ENCODE data around the gene SLX4IP.

SLX4IP gene

GRCh38 chr20:10659651-10660601, 224.8 kb downstream of the SLX4IP start:
- Mint-ChIP-seq H3K27ac (no peak overlapping the region), H3K27me3 (ENCODE audit: low read depth) (peaks cover 34% of the 10 kb centered on the region), H3K9me3 (no peaks in the 10 kb centered on the region), H3K36me3 (ENCODE audit: low read depth) (no peaks in the 10 kb centered on the region), H3K4me1 (ENCODE audit: low read depth) (no peaks in the 10 kb centered on the region), H3K4me3 (no peak overlapping the region)

- Mint-ChIP-seq H3K36me3 (ENCODE audit: low read depth) (no peaks in the 10 kb centered on the region), H3K27me3 (ENCODE audit: low read depth) (peaks cover 34% of the 10 kb centered on the region), H3K4me1 (ENCODE audit: low read depth) (no peaks in the 10 kb centered on the region), H3K27ac (no peak overlapping the region), H3K4me3 (no peak overlapping the region), H3K9me3 (no peaks in the 10 kb centered on the region)
Measured at GRCh38 chr20:10660661-10661060, 225.6 kb downstream of the SLX4IP start.

GRCh38 chr20:10661261-10661660, 226.2 kb downstream of the SLX4IP start:
- Mint-ChIP-seq H3K27me3 (ENCODE audit: low read depth) (peaks cover 34% of the 10 kb centered on the region), H3K27ac (no peak overlapping the region), H3K4me3 (no peak overlapping the region), H3K4me1 (ENCODE audit: low read depth) (no peaks in the 10 kb centered on the region), H3K36me3 (ENCODE audit: low read depth) (no peaks in the 10 kb centered on the region), H3K9me3 (no peaks in the 10 kb centered on the region)

- Mint-ChIP-seq H3K36me3 (ENCODE audit: low read depth) (no peaks in the 10 kb centered on the region), H3K27me3 (ENCODE audit: low read depth) (peaks cover 34% of the 10 kb centered on the region), H3K27ac (no peak overlapping the region), H3K9me3 (no peaks in the 10 kb centered on the region), H3K4me3 (no peak overlapping the region), H3K4me1 (ENCODE audit: low read depth) (no peaks in the 10 kb centered on the region)
Measured at GRCh38 chr20:10662151-10662550, 227.0 kb downstream of the SLX4IP start.

- no peak overlapping the region for H3K27ac Mint-ChIP-seq
- H3K4me1 Mint-ChIP-seq (ENCODE audit: low read depth), result no peaks in the 10 kb centered on the region
- H3K27me3 Mint-ChIP-seq (ENCODE audit: low read depth), result peaks cover 30% of the 10 kb centered on the region
- no peak overlapping the region for H3K4me3 Mint-ChIP-seq
- H3K36me3 Mint-ChIP-seq (ENCODE audit: low read depth), result no peaks in the 10 kb centered on the region
- no peaks in the 10 kb centered on the region for H3K9me3 Mint-ChIP-seq
Measured at GRCh38 chr20:10662661-10663458, 227.8 kb downstream of the SLX4IP start.

GRCh38 chr20:10663756-10664155, 228.7 kb downstream of the SLX4IP start:
- Mint-ChIP-seq H3K9me3 (no peaks in the 10 kb centered on the region), H3K36me3 (ENCODE audit: low read depth) (no peaks in the 10 kb centered on the region), H3K4me3 (no peak overlapping the region), H3K27me3 (ENCODE audit: low read depth) (peaks cover 37% of the 10 kb centered on the region), H3K27ac (no peak overlapping the region), H3K4me1 (ENCODE audit: low read depth) (no peaks in the 10 kb centered on the region)

GRCh38 chr20:10665027-10665561, 230.0 kb downstream of the SLX4IP start:
- Mint-ChIP-seq H3K36me3 (ENCODE audit: low read depth) (no peaks in the 10 kb centered on the region), H3K27me3 (ENCODE audit: low read depth) (peaks cover 47% of the 10 kb centered on the region), H3K4me1 (ENCODE audit: low read depth) (no peaks in the 10 kb centered on the region), H3K4me3 (no peak overlapping the region), H3K9me3 (no peaks in the 10 kb centered on the region), H3K27ac (no peak overlapping the region)

- H3K36me3 Mint-ChIP-seq (ENCODE audit: low read depth), result no peaks in the 10 kb centered on the region
- no peak overlapping the region for H3K27ac Mint-ChIP-seq
- H3K4me3 Mint-ChIP-seq, result no peak overlapping the region
- H3K4me1 Mint-ChIP-seq (ENCODE audit: low read depth), result no peaks in the 10 kb centered on the region
- H3K27me3 Mint-ChIP-seq (ENCODE audit: low read depth), result peaks cover 51% of the 10 kb centered on the region
- no peaks in the 10 kb centered on the region for H3K9me3 Mint-ChIP-seq
Measured at GRCh38 chr20:10665791-10666190, 230.7 kb downstream of the SLX4IP start.

- no peak overlapping the region for H3K27ac Mint-ChIP-seq
- no peak overlapping the region for H3K4me3 Mint-ChIP-seq
- H3K4me1 Mint-ChIP-seq (ENCODE audit: low read depth), result peaks cover 3% of the 10 kb centered on the region
- H3K27me3 Mint-ChIP-seq (ENCODE audit: low read depth), result peaks cover 53% of the 10 kb centered on the region
- no peaks in the 10 kb centered on the region for H3K9me3 Mint-ChIP-seq
- H3K36me3 Mint-ChIP-seq (ENCODE audit: low read depth), result no peaks in the 10 kb centered on the region
Measured at GRCh38 chr20:10666221-10667076, 231.3 kb downstream of the SLX4IP start.

- no peak overlapping the region for H3K4me3 Mint-ChIP-seq
- H3K4me1 Mint-ChIP-seq (ENCODE audit: low read depth), result peaks cover 5% of the 10 kb centered on the region
- no peaks in the 10 kb centered on the region for H3K36me3 Mint-ChIP-seq (ENCODE audit: low read depth)
- no peaks in the 10 kb centered on the region for H3K9me3 Mint-ChIP-seq
- peaks cover 53% of the 10 kb centered on the region for H3K27me3 Mint-ChIP-seq (ENCODE audit: low read depth)
- no peak overlapping the region for H3K27ac Mint-ChIP-seq
Measured at GRCh38 chr20:10667077-10667401, 231.9 kb downstream of the SLX4IP start.

GRCh38 chr20:10667560-10668167, 232.6 kb downstream of the SLX4IP start:
- Mint-ChIP-seq H3K36me3 (ENCODE audit: low read depth) (no peaks in the 10 kb centered on the region), H3K27ac (no peak overlapping the region), H3K4me3 (no peak overlapping the region), H3K9me3 (no peaks in the 10 kb centered on the region), H3K27me3 (ENCODE audit: low read depth) (peaks cover 53% of the 10 kb centered on the region), H3K4me1 (ENCODE audit: low read depth) (peaks cover 11% of the 10 kb centered on the region)

GRCh38 chr20:10668677-10669368, 233.7 kb downstream of the SLX4IP start:
- no peaks in the 10 kb centered on the region for H3K36me3 Mint-ChIP-seq (ENCODE audit: low read depth)
- H3K4me3 Mint-ChIP-seq, result no peak overlapping the region
- peaks cover 50% of the 10 kb centered on the region for H3K27me3 Mint-ChIP-seq (ENCODE audit: low read depth)
- H3K9me3 Mint-ChIP-seq, result no peaks in the 10 kb centered on the region
- no peak overlapping the region for H3K27ac Mint-ChIP-seq
- H3K4me1 Mint-ChIP-seq (ENCODE audit: low read depth), result peaks cover 18% of the 10 kb centered on the region

GRCh38 chr20:10669843-10670446, 234.8 kb downstream of the SLX4IP start:
- Mint-ChIP-seq H3K4me3 (no peak overlapping the region), H3K36me3 (ENCODE audit: low read depth) (no peaks in the 10 kb centered on the region), H3K4me1 (ENCODE audit: low read depth) (peaks cover 19% of the 10 kb centered on the region), H3K27me3 (ENCODE audit: low read depth) (peaks cover 53% of the 10 kb centered on the region), H3K9me3 (no peaks in the 10 kb centered on the region), H3K27ac (no peak overlapping the region)

All from T-helper 1 cell treated with Interleukin-12 subunit alpha and Interleukin-12 subunit beta and Interleukin-4 antibody, amounts not matched to agents 30 μg/mL and 1 μg/mL, for 36 hours (primary cell).